Measurements from ENCODE around the gene RADX. TPM values are rescaled to one million over a fixed set of nuclear protein-coding genes. Genes with fewer than 3 reads are reported as not detected.

Gene RADX
- polyA plus RNA-seq, 1 donor (not counting 4 experiments of a cell fraction or from before 2014, with no cell fraction given): 6.3 TPM

DNA sequence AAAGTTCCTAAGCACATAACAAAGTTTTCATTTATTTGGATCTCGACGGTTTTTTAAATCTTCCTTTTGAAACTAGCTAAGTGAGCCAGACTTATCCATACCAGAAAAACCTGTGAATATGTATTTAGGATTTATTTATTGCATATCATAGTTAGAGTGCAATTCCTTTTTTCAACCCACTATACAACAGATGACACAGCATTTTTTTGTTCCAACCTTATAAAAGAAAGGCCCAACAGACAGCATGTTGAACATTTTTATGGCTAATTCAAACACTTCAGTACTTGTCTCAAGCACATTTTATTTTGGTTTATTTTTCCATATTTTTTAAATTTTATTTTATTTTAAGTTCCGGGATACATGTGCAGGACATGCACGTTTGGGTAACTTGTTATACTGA lies 99.6 kb downstream of the RADX start:
- no peaks in the 10 kb centered on the region for H3K36me3 ChIP-seq (ENCODE audit: control insufficient read depth in 2 of 2, extremely low read depth in 1 of 2, insufficient read depth in 2 of 2, low read length in 2 of 2)
- FAIRE-seq (no peak), DNase-seq (ENCODE audit: low read depth, low spot score) (no peak)
- H3K79me2 ChIP-seq (ENCODE audit: control insufficient read depth, insufficient read depth, low read length): no peaks in the 10 kb centered on the region
- no peaks in the 10 kb centered on the region for H3K9me3 ChIP-seq (ENCODE audit: control insufficient read depth, low read depth, low read length)
- no peaks in the 10 kb centered on the region for H4K20me1 ChIP-seq (ENCODE audit: control insufficient read depth, extremely low read depth, insufficient read depth, low read length)
- dilution Hi-C loops (cut with MboI; ENCODE audit: extremely low pct_ligation_motif_present, low sequenced_read_pairs): no loop called here
- no peak overlapping the region for H3K4me3 ChIP-seq (ENCODE audit: control insufficient read depth in 2 of 3, extremely low read depth in 1 of 3, insufficient read depth in 2 of 3, low read depth in 1 of 3, low read length in 3 of 3)
- no peaks in the 10 kb centered on the region for H3K27me3 ChIP-seq (ENCODE audit: control insufficient read depth, extremely low read depth, insufficient read depth, low read length)
- H3K9me1 ChIP-seq (ENCODE audit: control insufficient read depth, extremely low read depth, insufficient read depth, low read length): no peaks in the 10 kb centered on the region
- no peak overlapping the region for H2AFZ ChIP-seq (ENCODE audit: control insufficient read depth, low read length)
- H3K4me2 ChIP-seq (ENCODE audit: control insufficient read depth, extremely low read depth, insufficient read depth, low read depth, low read length): no peak overlapping the region
- H3K9ac ChIP-seq (ENCODE audit: control insufficient read depth, extremely low read depth, insufficient read depth, low read length): no peak overlapping the region
- peaks cover 13% of the 10 kb centered on the region for H3K4me1 ChIP-seq (ENCODE audit: control insufficient read depth, extremely low read depth, insufficient read depth, low read length)
- TF ChIP-seq, protein P1, sequence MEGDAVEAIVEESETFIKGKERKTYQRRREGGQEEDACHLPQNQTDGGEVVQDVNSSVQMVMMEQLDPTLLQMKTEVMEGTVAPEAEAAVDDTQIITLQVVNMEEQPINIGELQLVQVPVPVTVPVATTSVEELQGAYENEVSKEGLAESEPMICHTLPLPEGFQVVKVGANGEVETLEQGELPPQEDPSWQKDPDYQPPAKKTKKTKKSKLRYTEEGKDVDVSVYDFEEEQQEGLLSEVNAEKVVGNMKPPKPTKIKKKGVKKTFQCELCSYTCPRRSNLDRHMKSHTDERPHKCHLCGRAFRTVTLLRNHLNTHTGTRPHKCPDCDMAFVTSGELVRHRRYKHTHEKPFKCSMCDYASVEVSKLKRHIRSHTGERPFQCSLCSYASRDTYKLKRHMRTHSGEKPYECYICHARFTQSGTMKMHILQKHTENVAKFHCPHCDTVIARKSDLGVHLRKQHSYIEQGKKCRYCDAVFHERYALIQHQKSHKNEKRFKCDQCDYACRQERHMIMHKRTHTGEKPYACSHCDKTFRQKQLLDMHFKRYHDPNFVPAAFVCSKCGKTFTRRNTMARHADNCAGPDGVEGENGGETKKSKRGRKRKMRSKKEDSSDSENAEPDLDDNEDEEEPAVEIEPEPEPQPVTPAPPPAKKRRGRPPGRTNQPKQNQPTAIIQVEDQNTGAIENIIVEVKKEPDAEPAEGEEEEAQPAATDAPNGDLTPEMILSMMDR (optimal IDR thresholded peaks at IDR 0.05 in 1 of 3, IDR thresholded peaks at IDR 0.05 in 1 of 3, conservative IDR thresholded peaks at IDR 0.05 in 1 of 3; ENCODE audit: extremely low read depth in 1 of 3, insufficient read depth in 2 of 3, low read length in 3 of 3): no peak
- TF ChIP-seq EZH2 (IDR thresholded peaks at IDR 0.05; ENCODE audit: low read length): no peak
- H3K27ac ChIP-seq (ENCODE audit: control insufficient read depth, insufficient read depth, low read length): no peak overlapping the region

DNA sequence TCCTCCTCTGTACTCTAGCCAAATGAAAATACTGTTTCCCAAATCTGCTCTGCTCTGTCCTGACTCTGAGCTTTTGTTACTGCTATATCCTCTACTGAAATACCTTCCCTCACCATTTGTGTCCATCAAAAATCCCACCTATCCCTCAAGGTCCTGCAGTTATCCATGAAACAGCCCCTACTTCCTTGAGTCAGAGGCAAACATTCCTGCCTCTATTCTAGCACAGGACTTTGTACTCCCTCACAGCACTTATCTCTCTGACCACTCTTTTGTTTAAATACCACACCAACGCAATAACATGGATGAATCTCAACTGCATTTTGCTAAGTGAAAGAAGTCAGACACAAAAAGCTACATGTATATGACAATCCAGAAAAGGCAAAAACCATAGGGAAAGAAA lies 104.2 kb downstream of the RADX start:
- FAIRE-seq (no peak), DNase-seq (ENCODE audit: low read depth, low spot score) (no peak)
- Histone ChIP-seq H3K27ac (ENCODE audit: control insufficient read depth, insufficient read depth, low read length) (no peak overlapping the region), H3K9me1 (ENCODE audit: control insufficient read depth, extremely low read depth, insufficient read depth, low read length) (no peaks in the 10 kb centered on the region), H3K4me3 (ENCODE audit: control insufficient read depth in 2 of 3, extremely low read depth in 1 of 3, insufficient read depth in 2 of 3, low read depth in 1 of 3, low read length in 3 of 3) (no peak overlapping the region), H3K4me1 (ENCODE audit: control insufficient read depth, extremely low read depth, insufficient read depth, low read length) (no peaks in the 10 kb centered on the region), H3K4me2 (ENCODE audit: control insufficient read depth, extremely low read depth, insufficient read depth, low read depth, low read length) (no peak overlapping the region), H2AFZ (ENCODE audit: control insufficient read depth, low read length) (no peak overlapping the region), H3K9me3 (ENCODE audit: control insufficient read depth, low read depth, low read length) (no peaks in the 10 kb centered on the region), H3K9ac (ENCODE audit: control insufficient read depth, extremely low read depth, insufficient read depth, low read length) (no peak overlapping the region), H3K27me3 (ENCODE audit: control insufficient read depth, extremely low read depth, insufficient read depth, low read length) (no peaks in the 10 kb centered on the region), H3K36me3 (ENCODE audit: control insufficient read depth in 2 of 2, extremely low read depth in 1 of 2, insufficient read depth in 2 of 2, low read length in 2 of 2) (no peaks in the 10 kb centered on the region), H3K79me2 (ENCODE audit: control insufficient read depth, insufficient read depth, low read length) (no peaks in the 10 kb centered on the region), H4K20me1 (ENCODE audit: control insufficient read depth, extremely low read depth, insufficient read depth, low read length) (no peaks in the 10 kb centered on the region)
- dilution Hi-C loops (cut with MboI; ENCODE audit: extremely low pct_ligation_motif_present, low sequenced_read_pairs): no loop called here
- no peak for TF ChIP-seq EZH2 (IDR thresholded peaks at IDR 0.05; ENCODE audit: low read length)
- TF ChIP-seq, protein P1 (optimal IDR thresholded peaks at IDR 0.05 in 1 of 3, IDR thresholded peaks at IDR 0.05 in 1 of 3, conservative IDR thresholded peaks at IDR 0.05 in 1 of 3; ENCODE audit: extremely low read depth in 1 of 3, insufficient read depth in 2 of 3, low read length in 3 of 3): no peak

All from keratinocyte (primary cell).